B cell (primary cell): ENCODE measurements around the gene SDR42E1. TPM values are rescaled to one million over a fixed set of nuclear protein-coding genes. Genes with fewer than 3 reads are reported as not detected.

Source experiments
- ATAC-seq: fragments of 200-7000 bp; cut with Tn5 transposase; one replicate; pipeline ENCODE4 v1.10.0; 2021; ENCODE audit warnings: low read depth, mild to moderate bottlenecking, moderate number of reproducible peaks, moderate library complexity
- CTCF ChIA-PET: fragments of 350-600 bp; sonication (Branson Sonifier 250); formaldehyde crosslinking; loops from one replicate; lab custom pipeline; 2021; ENCODE audit warnings: antibody characterized with exemption, inconsistent platforms; lab: Charles Lee
- POLR2A ChIA-PET: fragments of 350-600 bp; sonication (Branson Sonifier 250); formaldehyde crosslinking; loops from one replicate; lab custom pipeline; 2021; ENCODE audit warnings: antibody characterized with exemption; lab: Charles Lee
- DNase-seq: peaks from one replicate; pipeline ENCODE4 v3.0.0; 2013
- H2AFZ ChIP-seq: 2 replicates; pipeline ENCODE4 v1.6.1; 2012; ENCODE audit warnings: mild to moderate bottlenecking, low read depth, low read length; ENCODE audit not compliant: insufficient read depth, poor library complexity, severe bottlenecking
- H3K27ac ChIP-seq, 2 donors: 1 replicate in 1 of 2; 2 replicates in 1 of 2; pipeline ENCODE4 v1.5.1; 2012 to 2013; ENCODE audit warnings: low read length in 2 of 2, mild to moderate bottlenecking in 2 of 2, moderate library complexity in 1 of 2
- H3K27me3 ChIP-seq, 4 experiments: fragments of 200-600 bp in 1 of 4; sonication (generic) in 1 of 4; replicated peaks in 1 of 4; 1 replicate in 2 of 4; 2 replicates in 2 of 4; pipeline versions ENCODE4 v1.6.1 to v1.7.0; 2013 to 2016; ENCODE audit warnings: low read length in 3 of 4, mild to moderate bottlenecking in 2 of 4, mixed read lengths in 1 of 4, moderate library complexity in 1 of 4; ENCODE audit not compliant: insufficient read depth in 4 of 4, control insufficient read depth in 3 of 4; ENCODE audit errors: control extremely low read depth in 1 of 4
- H3K36me3 ChIP-seq, 2 experiments: replicated peaks in 1 of 2; 1 replicate in 1 of 2; 2 replicates in 1 of 2; pipeline versions ENCODE4 v1.6.1 to v1.7.1; 2013; ENCODE audit warnings: low read length in 1 of 2; ENCODE audit not compliant: insufficient read depth in 2 of 2, control insufficient read depth in 1 of 2; ENCODE audit errors: control extremely low read depth in 1 of 2, extremely low read depth in 1 of 2
- H3K4me1 ChIP-seq, 2 donors: fragments of 200-600 bp in 1 of 2; sonication (generic) in 1 of 2; 1 replicate in 1 of 2; 2 replicates in 1 of 2; pipeline versions ENCODE4 v1.5.1 to v1.6.1; 2013 to 2017; ENCODE audit warnings: low read length in 2 of 2; ENCODE audit not compliant: control insufficient read depth in 2 of 2, insufficient read depth in 2 of 2
- H3K4me2 ChIP-seq: replicated peaks from 2 replicates; pipeline ENCODE3; 2012; ENCODE audit warnings: mild to moderate bottlenecking, low read depth, low read length; ENCODE audit not compliant: poor library complexity, severe bottlenecking
- H3K4me3 ChIP-seq, 5 experiments: fragments of 200-600 bp in 1 of 5; sonication (generic) in 1 of 5; 1 replicate in 3 of 5; 2 replicates in 2 of 5; pipeline versions ENCODE4 v1.5.1 to v1.7.0; 2011 to 2016; ENCODE audit warnings: low read length in 4 of 5, mild to moderate bottlenecking in 4 of 5, low read depth in 2 of 5, control low read depth in 1 of 5, moderate library complexity in 1 of 5; ENCODE audit not compliant: insufficient read depth in 1 of 5; ENCODE audit errors: control extremely low read depth in 1 of 5, extremely low read depth in 1 of 5
- H3K79me2 ChIP-seq: fragments of 200-600 bp; sonication (generic); one replicate; pipeline ENCODE4 v1.6.0; 2016; ENCODE audit warnings: low read length; ENCODE audit not compliant: control insufficient read depth, insufficient read depth
- H3K9ac ChIP-seq: fragments of 200-600 bp; sonication (generic); 2 replicates; pipeline ENCODE4 v1.6.1; 2017; ENCODE audit warnings: mild to moderate bottlenecking, low read length, moderate library complexity
- H3K9me3 ChIP-seq, 3 donors: one replicate each; pipeline versions ENCODE4 v1.6.1 to v1.7.1; 2013; ENCODE audit warnings: low read length in 2 of 3; ENCODE audit not compliant: control insufficient read depth in 2 of 3, insufficient read depth in 1 of 3; ENCODE audit errors: control extremely low read depth in 1 of 3
- H4K20me1 ChIP-seq: 2 replicates; pipeline ENCODE4 v1.6.0; 2012; ENCODE audit warnings: mild to moderate bottlenecking, low read length; ENCODE audit not compliant: insufficient read depth, control insufficient read depth, poor library complexity, severe bottlenecking
- H3K27ac Mint-ChIP-seq: one replicate; pipeline ENCODE4 v1.8.0; 2021; ENCODE audit warnings: mixed read lengths
- H3K27me3 Mint-ChIP-seq: one replicate; pipeline ENCODE4 v1.8.0; 2021; ENCODE audit warnings: mixed read lengths
- H3K4me1 Mint-ChIP-seq: one replicate; pipeline ENCODE4 v1.8.0; 2021; ENCODE audit warnings: mixed read lengths
- H3K4me3 Mint-ChIP-seq: one replicate; pipeline ENCODE4 v1.8.0; 2021; ENCODE audit warnings: mixed read lengths
- H3K9me3 Mint-ChIP-seq: one replicate; pipeline ENCODE4 v1.8.0; 2022; ENCODE audit warnings: mixed read lengths; ENCODE audit not compliant: insufficient read depth
- CTCF ChIP-seq: fragments of 200-600 bp; IDR thresholded peaks from one replicate; pipeline ENCODE4 v1.8.0; 2022; ENCODE audit warnings: antibody characterized with exemption, mild to moderate bottlenecking
- EZH2 ChIP-seq: IDR thresholded peaks from 2 replicates; pipeline ENCODE4 v1.6.1; 2012; ENCODE audit warnings: borderline replicate concordance, low read depth, mild to moderate bottlenecking, moderate library complexity, low read length; ENCODE audit not compliant: insufficient read depth, poor library complexity, severe bottlenecking
- whole genome bisulfite sequencing: methylation state at CpG from one replicate; pipeline ENCODE4 v1.1.5; 2013; ENCODE audit warnings: missing lambda C conversion rate; ENCODE audit not compliant: insufficient coverage; 5-methylcytosine and 5-hydroxymethylcytosine counted together
- intact Hi-C: fragments of 100-400 bp; cut with micrococcal nuclease; formaldehyde crosslinking; loops from one replicate; pipeline ENCODE4 v1.10.0; 2022
- polyA plus RNA-seq: library from polyadenylated mRNA; depleted of rRNA; stranded (reverse); fragments of >200 nt; gene quantifications from 2 replicates; pipeline ENCODE4 v1.2.3, GENCODE V29; 2012
- total RNA-seq, 2 donors: library from RNA; stranded (reverse); fragments of 120-200 nt in 1 of 2; gene quantifications; 1 replicate in 1 of 2; 2 replicates in 1 of 2; pipeline versions ENCODE4 v1.2.3 to v1.2.4, GENCODE V29; 2013 to 2022

Gene SDR42E1
- total and polyA plus RNA-seq, 2 donors (not counting 1 experiment from before 2014, with no cell fraction given): 2.1 to 6.9 TPM

DNA sequence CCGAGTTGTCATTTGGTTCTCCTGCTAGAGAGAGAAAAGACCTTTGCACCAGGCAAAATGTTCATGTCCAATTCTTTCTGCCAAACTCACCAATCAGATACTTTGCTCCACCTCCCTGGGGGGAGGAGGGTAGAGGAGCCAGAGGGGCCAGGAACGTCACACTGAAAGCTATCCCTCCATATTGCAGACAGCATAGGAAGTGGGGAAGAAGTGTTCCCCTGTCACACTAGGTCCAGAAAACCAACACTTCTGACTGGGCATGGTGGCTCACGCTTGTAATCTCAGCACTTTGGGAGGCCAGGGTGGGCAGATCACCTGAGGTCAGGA lies 33.3 kb upstream of the SDR42E1 start:
- Histone ChIP-seq H3K27ac (no peak overlapping the region), H3K36me3 (no peaks in the 10 kb centered on the region), H3K9ac (no peak overlapping the region), H2AFZ (no peak overlapping the region), H3K4me2 (no peak overlapping the region), H3K4me3 (no peak overlapping the region), H3K27me3 (peaks cover 0 to 16% (median 0%) of the 10 kb centered on the region in 4 experiments), H4K20me1 (no peaks in the 10 kb centered on the region), H3K4me1 (no peaks in the 10 kb centered on the region), H3K79me2 (no peaks in the 10 kb centered on the region), H3K9me3 (no peaks in the 10 kb centered on the region)
- ChIA-PET CTCF (no interaction called here), POLR2A (no interaction called here)
- H3K27me3 Mint-ChIP-seq: peaks cover 44% of the 10 kb centered on the region
- no peaks in the 10 kb centered on the region for H3K4me1 Mint-ChIP-seq
- no peak overlapping the region for H3K4me3 Mint-ChIP-seq
- TF ChIP-seq EZH2: no peak
- no peak for TF ChIP-seq CTCF
- 80% methylated on average over 2 of the region's 3 CpGs for WGBS
- DNase-seq: no peak
- H3K27ac Mint-ChIP-seq: no peak overlapping the region
- intact Hi-C loops: no loop called here
- ATAC-seq: no peak
- H3K9me3 Mint-ChIP-seq: no peaks in the 10 kb centered on the region

- no peak overlapping the region for H3K27ac Mint-ChIP-seq
- H3K4me1 Mint-ChIP-seq: no peaks in the 10 kb centered on the region
- no peaks in the 10 kb centered on the region for H3K79me2 ChIP-seq
- no peak overlapping the region for H3K4me3 Mint-ChIP-seq
- H3K27me3 Mint-ChIP-seq: peaks cover 46% of the 10 kb centered on the region
- CTCF ChIA-PET: no interaction called here
- intact Hi-C loops: no loop called here
- no peak overlapping the region for H3K4me2 ChIP-seq
- no peak overlapping the region for H3K4me3 ChIP-seq
- no peak overlapping the region for H3K9ac ChIP-seq
- DNase-seq (no peak), ATAC-seq (no peak)
- H3K27ac ChIP-seq: no peak overlapping the region
- WGBS: 85% methylated on average over 5 of the region's 6 CpGs
- H3K4me1 ChIP-seq: no peaks in the 10 kb centered on the region
- POLR2A ChIA-PET: no interaction called here
- no peak overlapping the region for H2AFZ ChIP-seq
- H3K36me3 ChIP-seq: no peaks in the 10 kb centered on the region
- H4K20me1 ChIP-seq: no peaks in the 10 kb centered on the region
- H3K27me3 ChIP-seq: peaks cover 0 to 16% (median 0%) of the 10 kb centered on the region in 4 experiments
- no peaks in the 10 kb centered on the region for H3K9me3 Mint-ChIP-seq
- no peaks in the 10 kb centered on the region for H3K9me3 ChIP-seq
- TF ChIP-seq EZH2 (no peak), CTCF (no peak)
Measured at GRCh38 chr16:82043680-82044584, 32.7 kb upstream of the SDR42E1 start.
